Mammary epithelial cell (primary cell): Measurements from ENCODE around the gene COBLL1.

ENCODE experiments used
- EZH2 ChIP-seq: IDR thresholded peaks from 2 replicates; pipeline ENCODE4 v1.6.1; 2012; ENCODE audit warnings: low read length, inconsistent platforms, borderline replicate concordance
- TF ChIP-seq, protein P1 (sequence below), 2 donors: IDR thresholded peaks in 1 of 2; conservative IDR thresholded peaks in 1 of 2; 2 replicates each; pipeline ENCODE4 v1.5.1; 2011 to 2012; ENCODE audit warnings: inconsistent platforms in 2 of 2, low read length in 2 of 2, mild to moderate bottlenecking in 2 of 2, control low read depth in 1 of 2, low read depth in 1 of 2; ENCODE audit not compliant: insufficient read depth in 1 of 2; ENCODE audit errors: extremely low read depth in 1 of 2

DNA sequence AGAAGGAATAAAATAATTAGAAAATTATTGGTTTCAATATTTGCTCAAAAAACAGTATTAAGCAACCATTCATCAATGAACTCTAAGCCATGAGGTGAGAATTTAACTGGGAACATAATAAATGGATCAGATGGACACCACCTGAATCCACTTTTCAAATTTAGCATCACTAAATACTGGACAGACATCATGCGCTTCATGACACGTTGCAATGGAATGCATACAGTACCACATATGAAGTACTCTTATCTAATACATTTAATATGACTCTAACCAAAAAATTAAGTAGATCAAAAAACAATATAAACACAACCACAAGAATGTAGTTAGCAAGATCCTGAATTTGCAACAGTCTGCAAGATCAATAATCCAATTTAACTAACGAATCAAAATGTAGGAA lies 76.6 kb downstream of the COBLL1 start:
- TF ChIP-seq, protein P1, sequence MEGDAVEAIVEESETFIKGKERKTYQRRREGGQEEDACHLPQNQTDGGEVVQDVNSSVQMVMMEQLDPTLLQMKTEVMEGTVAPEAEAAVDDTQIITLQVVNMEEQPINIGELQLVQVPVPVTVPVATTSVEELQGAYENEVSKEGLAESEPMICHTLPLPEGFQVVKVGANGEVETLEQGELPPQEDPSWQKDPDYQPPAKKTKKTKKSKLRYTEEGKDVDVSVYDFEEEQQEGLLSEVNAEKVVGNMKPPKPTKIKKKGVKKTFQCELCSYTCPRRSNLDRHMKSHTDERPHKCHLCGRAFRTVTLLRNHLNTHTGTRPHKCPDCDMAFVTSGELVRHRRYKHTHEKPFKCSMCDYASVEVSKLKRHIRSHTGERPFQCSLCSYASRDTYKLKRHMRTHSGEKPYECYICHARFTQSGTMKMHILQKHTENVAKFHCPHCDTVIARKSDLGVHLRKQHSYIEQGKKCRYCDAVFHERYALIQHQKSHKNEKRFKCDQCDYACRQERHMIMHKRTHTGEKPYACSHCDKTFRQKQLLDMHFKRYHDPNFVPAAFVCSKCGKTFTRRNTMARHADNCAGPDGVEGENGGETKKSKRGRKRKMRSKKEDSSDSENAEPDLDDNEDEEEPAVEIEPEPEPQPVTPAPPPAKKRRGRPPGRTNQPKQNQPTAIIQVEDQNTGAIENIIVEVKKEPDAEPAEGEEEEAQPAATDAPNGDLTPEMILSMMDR (conservative IDR thresholded peaks at IDR 0.05 in 1 of 2, IDR thresholded peaks at IDR 0.05 in 1 of 2; ENCODE audit: extremely low read depth in 1 of 2, insufficient read depth in 1 of 2, low read depth in 1 of 2, low read length in 2 of 2), result no peak
- no peak for TF ChIP-seq EZH2
